HEK293T (cell line): ENCODE results near the gene B4GALT2.

Experiments used
- CTCF ChIA-PET: fragments of 350-600 bp; formaldehyde crosslinking; extraction: SDS; loops from one replicate; lab custom pipeline; 2021; ENCODE audit warnings: antibody characterized with exemption, inconsistent platforms; lab: Yijun Ruan, JAX
- POLR2A ChIA-PET: fragments of 350-600 bp; formaldehyde crosslinking; extraction: SDS; loops from one replicate; lab custom pipeline; 2020; ENCODE audit warnings: antibody characterized with exemption, inconsistent platforms; lab: Yijun Ruan, JAX
- DNase-seq: peaks from one replicate; pipeline ENCODE4 v3.0.0; 2012; ENCODE audit warnings: mixed read lengths; ENCODE audit errors: extremely low spot score
- ARNT ChIP-seq: fragments of 450-650 bp; IDR thresholded peaks from 2 replicates; pipeline ENCODE4 v1.6.1; 2017; ENCODE audit warnings: mild to moderate bottlenecking
- BHLHE40 ChIP-seq: fragments of 450-650 bp; IDR thresholded peaks from 2 replicates; pipeline ENCODE4 v1.6.1; 2016; ENCODE audit warnings: mild to moderate bottlenecking, moderate library complexity, borderline replicate concordance
- CTBP1 ChIP-seq: fragments of 450-650 bp; IDR thresholded peaks from 2 replicates; pipeline ENCODE4 v1.6.1; 2016; ENCODE audit warnings: borderline replicate concordance
- ELF4 ChIP-seq: fragments of 450-650 bp; IDR thresholded peaks from 2 replicates; pipeline ENCODE4 v1.6.1; 2017; ENCODE audit warnings: antibody characterized with exemption
- FOXA1 ChIP-seq: fragments of 450-650 bp; IDR thresholded peaks from 2 replicates; pipeline ENCODE4 v1.6.1; 2016; ENCODE audit warnings: mild to moderate bottlenecking
- FOXK2 ChIP-seq: fragments of 450-650 bp; IDR thresholded peaks from 2 replicates; pipeline ENCODE4 v1.6.1; 2016; ENCODE audit warnings: mild to moderate bottlenecking
- FOXM1 ChIP-seq: fragments of 450-650 bp; IDR thresholded peaks from 2 replicates; pipeline ENCODE4 v1.6.1; 2017; ENCODE audit warnings: mild to moderate bottlenecking, borderline replicate concordance
- HDGF ChIP-seq: fragments of 450-650 bp; IDR thresholded peaks from 2 replicates; pipeline ENCODE4 v1.6.1; 2017; ENCODE audit warnings: antibody characterized with exemption, borderline replicate concordance
- L3MBTL2 ChIP-seq: fragments of 450-650 bp; conservative IDR thresholded peaks from 2 replicates; pipeline ENCODE4 v1.6.1; 2016; ENCODE audit warnings: mild to moderate bottlenecking
- LEF1 ChIP-seq: fragments of 450-650 bp; IDR thresholded peaks from 2 replicates; pipeline ENCODE4 v1.6.1; 2017; ENCODE audit warnings: mild to moderate bottlenecking, borderline replicate concordance
- NFRKB ChIP-seq: fragments of 450-650 bp; IDR thresholded peaks from 2 replicates; pipeline ENCODE4 v1.6.1; 2016; ENCODE audit warnings: mild to moderate bottlenecking, moderate library complexity
- PKNOX1 ChIP-seq: fragments of 450-650 bp; IDR thresholded peaks from 2 replicates; pipeline ENCODE4 v1.6.1; 2016
- SP1 ChIP-seq: fragments of 450-650 bp; IDR thresholded peaks from 2 replicates; pipeline ENCODE4 v1.6.1; 2017
- SUZ12 ChIP-seq: fragments of 450-650 bp; IDR thresholded peaks from 2 replicates; pipeline ENCODE4 v1.6.1; 2016; ENCODE audit warnings: mild to moderate bottlenecking
- TARDBP ChIP-seq: fragments of 450-650 bp; IDR thresholded peaks from 2 replicates; pipeline ENCODE4 v1.6.1; 2016
- ZNF384 ChIP-seq: fragments of 450-650 bp; IDR thresholded peaks from 2 replicates; pipeline ENCODE4 v1.6.1; 2016

The B4GALT2 gene

GRCh38 chr1:43951021-43951985, 27.7 kb upstream of the B4GALT2 start:
- TF ChIP-seq FOXA1 (no peak), FOXK2 (no peak), PKNOX1 (no peak), L3MBTL2 (no peak), NFRKB (no peak), ELF4 (no peak), CTBP1 (no peak), LEF1 (no peak), ZNF384 (no peak), HDGF (no peak), ARNT (no peak), BHLHE40 (no peak), TARDBP (no peak), FOXM1 (no peak), SUZ12 (no peak), SP1 (no peak)
- DNase-seq, result no peak
- POLR2A ChIA-PET, result no interaction called here
- CTCF ChIA-PET, result no interaction called here

GRCh38 chr1:43952731-43953346, 26.2 kb upstream of the B4GALT2 start:
- DNase-seq, result no peak
- TF ChIP-seq ZNF384 (no peak), FOXA1 (no peak), ARNT (no peak), L3MBTL2 (no peak), PKNOX1 (no peak), TARDBP (no peak), SUZ12 (no peak)
- ChIA-PET POLR2A (interaction anchor here (0.7 to 1.8 kb wide), 2 partner anchors 11 to 22 kb away, joined by 4 to 6 read pairs; partner anchors contain the start of gene ATP6V0B), CTCF (no interaction called here)

- DNase-seq, result no peak
- ChIA-PET CTCF (no interaction called here), POLR2A (interaction anchor here (0.7 to 1.8 kb wide), 2 partner anchors 10 to 21 kb away, joined by 4 to 6 read pairs; partner anchors contain the start of gene ATP6V0B)
- TF ChIP-seq FOXK2, result no peak
- no peak for TF ChIP-seq HDGF
- TF ChIP-seq NFRKB, result no peak
- TF ChIP-seq ELF4, result no peak
- TF ChIP-seq SP1, result no peak
- TF ChIP-seq FOXA1, result no peak
- TF ChIP-seq SUZ12, result no peak
- TF ChIP-seq PKNOX1, result no peak
- TF ChIP-seq ARNT, result no peak
- TF ChIP-seq LEF1, result no peak
- no peak for TF ChIP-seq FOXM1
- TF ChIP-seq L3MBTL2, result no peak
- no peak for TF ChIP-seq TARDBP
- TF ChIP-seq BHLHE40, result no peak
- no peak for TF ChIP-seq CTBP1
- TF ChIP-seq ZNF384, result no peak
Observed at GRCh38 chr1:43953361-43953760, 25.6 kb upstream of the B4GALT2 start.

GRCh38 chr1:43954036-43954435, 25.0 kb upstream of the B4GALT2 start:
- POLR2A ChIA-PET, result no interaction called here
- DNase-seq, result no peak
- TF ChIP-seq SP1, result no peak
- TF ChIP-seq BHLHE40, result no peak
- TF ChIP-seq TARDBP, result no peak
- no peak for TF ChIP-seq SUZ12
- CTCF ChIA-PET, result no interaction called here

- POLR2A ChIA-PET, result interaction anchor here (1.0 kb wide), 1 partner anchor 9 kb away, joined by 3 read pairs; no protein-coding TSS in a partner anchor
- CTCF ChIA-PET, result interaction anchor here (0.6 kb wide), 1 partner anchor 192 kb away, joined by 4 read pairs; no protein-coding TSS in a partner anchor
- no peak for DNase-seq
- TF ChIP-seq SUZ12, result no peak
- TF ChIP-seq FOXM1, result no peak
- no peak for TF ChIP-seq L3MBTL2
- TF ChIP-seq ELF4, result no peak
- no peak for TF ChIP-seq PKNOX1
- no peak for TF ChIP-seq LEF1
- no peak for TF ChIP-seq CTBP1
- no peak for TF ChIP-seq TARDBP
- no peak for TF ChIP-seq ARNT
- no peak for TF ChIP-seq FOXA1
Observed at GRCh38 chr1:43956234-43956633, 22.8 kb upstream of the B4GALT2 start.
